HepG2 (cell line): ENCODE results near the gene TUG1. TPM values are rescaled to one million over a fixed set of nuclear protein-coding genes. Genes with fewer than 3 reads are reported as not detected.

Source experiments
- ATAC-seq: fragments of 200-7000 bp; cut with Tn5 transposase; 3 replicates; pipeline ENCODE4 v1.9.1; 2020; ENCODE audit warnings: mild to moderate bottlenecking, moderate library complexity
- BruUV-seq: library from RNA; stranded (reverse); fragments of 400-500 nt; replicated peaks from 2 replicates; lab custom pipeline; 2021; lab: Mats Ljungman, UMichigan
- CTCF ChIA-PET: fragments of 300-600 bp; formaldehyde crosslinking; extraction: SDS; loops from one replicate; lab custom pipeline; 2021; ENCODE audit warnings: low total read pairs, inconsistent platforms, low intra/inter-chr PET ratio; lab: Yijun Ruan, JAX
- POLR2A ChIA-PET: fragments of 350-600 bp; sonication (Branson Sonifier 250); formaldehyde crosslinking; loops from one replicate; lab custom pipeline; 2020; ENCODE audit warnings: antibody characterized with exemption, inconsistent platforms; lab: Yijun Ruan, JAX
- DNase-seq: peaks from one replicate; pipeline ENCODE4 v3.0.0-alpha.2; 2015; ENCODE audit warnings: low spot score
- FAIRE-seq: peaks from 3 replicates; lab custom pipeline; 2011; peaks lifted over from hg19 to GRCh38; lab: Jason Lieb, UNC
- H2AFZ ChIP-seq: one replicate; pipeline ENCODE4 v1.6.1; 2011; ENCODE audit warnings: low read length, inconsistent platforms
- H3K27ac ChIP-seq: fragments of 300-600 bp; 3 replicates; pipeline ENCODE4 v1.8.0; 2011; ENCODE audit warnings: mixed run types, mild to moderate bottlenecking, mixed read lengths, low read length, inconsistent platforms; ENCODE audit not compliant: insufficient read depth; ENCODE audit errors: extremely low read length
- H3K27me3 ChIP-seq, 2 experiments: fragments of 200-600 bp in 1 of 2; 2 replicates in 1 of 2; 3 replicates in 1 of 2; pipeline versions ENCODE4 v1.6.0 to v1.8.0; 2011; ENCODE audit warnings: low read length in 2 of 2, mild to moderate bottlenecking in 2 of 2, moderate library complexity in 2 of 2, inconsistent platforms in 1 of 2; ENCODE audit not compliant: insufficient read depth in 2 of 2, control insufficient read depth in 1 of 2
- H3K36me3 ChIP-seq, 2 experiments: fragments of 200-600 bp in 1 of 2; replicated peaks in 1 of 2; 2 replicates in 1 of 2; 3 replicates in 1 of 2; pipeline versions ENCODE4 v1.5.1 to v1.8.0; 2011; ENCODE audit warnings: low read length in 2 of 2, inconsistent platforms in 1 of 2; ENCODE audit not compliant: insufficient read depth in 2 of 2, control insufficient read depth in 1 of 2
- H3K4me1 ChIP-seq: 2 replicates; pipeline ENCODE4 v1.5.1; 2012; ENCODE audit warnings: low read length, inconsistent platforms; ENCODE audit not compliant: insufficient read depth
- H3K4me2 ChIP-seq: 2 replicates; pipeline ENCODE4 v1.6.0; 2011; ENCODE audit warnings: low read depth, low read length, inconsistent platforms
- H3K4me3 ChIP-seq, 3 experiments: fragments of 200-600 bp in 1 of 3; sonication (generic), shearing (Covaris generic) in 1 of 3; replicated peaks in 1 of 3; 2 replicates each; pipeline ENCODE4 v1.5.1; 2011 to 2016; ENCODE audit warnings: low read length in 3 of 3, inconsistent platforms in 2 of 3, low read depth in 2 of 3, mild to moderate bottlenecking in 2 of 3, control low read depth in 1 of 3, mixed read lengths in 1 of 3; ENCODE audit not compliant: insufficient read depth in 1 of 3
- H3K79me2 ChIP-seq: one replicate; pipeline ENCODE4 v1.6.1; 2011; ENCODE audit warnings: low read length, inconsistent platforms; ENCODE audit not compliant: insufficient read depth
- H3K9ac ChIP-seq: 2 replicates; pipeline ENCODE4 v1.6.0; 2011; ENCODE audit warnings: mild to moderate bottlenecking, low read depth, low read length, inconsistent platforms; ENCODE audit not compliant: insufficient read depth
- H3K9me3 ChIP-seq: 2 replicates; pipeline ENCODE4 v1.5.1; 2012; ENCODE audit warnings: mild to moderate bottlenecking, low read length
- H4K20me1 ChIP-seq: 2 replicates; pipeline ENCODE4 v1.6.0; 2011; ENCODE audit warnings: inconsistent platforms, mild to moderate bottlenecking, low read length, moderate library complexity; ENCODE audit not compliant: insufficient read depth
- DNMT3B ChIP-seq: conservative IDR thresholded peaks from 2 replicates; pipeline ENCODE4 v1.6.1; 2016; ENCODE audit warnings: missing biosample characterization, control low read depth
- PAF1 ChIP-seq: IDR thresholded peaks from 2 replicates; pipeline ENCODE4 v1.6.1; 2016; ENCODE audit warnings: missing genetic modification reagents, missing compliant biosample characterization
- RAD21 ChIP-seq: fragments of 450-650 bp; formaldehyde crosslinking; IDR thresholded peaks from 2 replicates; pipeline ENCODE4 v1.5.0; 2020; ENCODE audit warnings: mild to moderate bottlenecking
- RBM22 ChIP-seq: fragments of 200-400 bp; formaldehyde crosslinking; optimal IDR thresholded peaks from 2 replicates; pipeline ENCODE3; 2017; ENCODE audit warnings: mild to moderate bottlenecking, low read length, moderate library complexity
- WGBS: methylation state at CpG from one replicate; pipeline ENCODE4 v1.1.6; 2017; ENCODE audit warnings: low lambda C conversion rate; 5-methylcytosine and 5-hydroxymethylcytosine counted together
- in situ Hi-C: cut with HindIII; loops from 2 replicates; pipeline ENCODE4 v1.10.0; 2017; ENCODE audit warnings: low pct_unique_long_range_greater_than_20kb; ENCODE audit not compliant: extremely low pct_ligation_motif_present
- intact Hi-C: fragments of 100-400 bp; cut with micrococcal nuclease; formaldehyde crosslinking; loops from one replicate; pipeline ENCODE4 v1.10.0; 2022; ENCODE audit not compliant: unreplicated experiment
- polyA plus RNA-seq, 8 experiments: library from polyadenylated mRNA; depleted of rRNA in 3 of 8; stranded (reverse) in 7 of 8; unstranded in 1 of 8; fragments of >200 nt; fragmentation: Illumina TruSeq in 4 of 8; extraction: Trizol in 4 of 8; gene quantifications; 2 replicates each; pipeline versions ENCODE4 v1.2.1 to v1.2.3, GENCODE V29; 2011 to 2016; ENCODE audit warnings: low read depth in 4 of 8, missing spikeins in 1 of 8, mixed read lengths in 1 of 8; ENCODE audit not compliant: insufficient read depth in 1 of 8
- total RNA-seq, 5 experiments: library from RNA; depleted of rRNA; stranded (reverse); fragments of >200 nt; fragmentation: Illumina TruSeq; extraction: Trizol; gene quantifications; 2 replicates each; pipeline ENCODE4 v1.2.3, GENCODE V29; 2016; ENCODE audit warnings: low read depth in 1 of 5

TUG1 gene
- total and polyA plus RNA-seq, 2 of the 13 experiments (the other 11 are each of a cell fraction or from before 2014, with no cell fraction given) = 35.2 to 122 TPM

DNA sequence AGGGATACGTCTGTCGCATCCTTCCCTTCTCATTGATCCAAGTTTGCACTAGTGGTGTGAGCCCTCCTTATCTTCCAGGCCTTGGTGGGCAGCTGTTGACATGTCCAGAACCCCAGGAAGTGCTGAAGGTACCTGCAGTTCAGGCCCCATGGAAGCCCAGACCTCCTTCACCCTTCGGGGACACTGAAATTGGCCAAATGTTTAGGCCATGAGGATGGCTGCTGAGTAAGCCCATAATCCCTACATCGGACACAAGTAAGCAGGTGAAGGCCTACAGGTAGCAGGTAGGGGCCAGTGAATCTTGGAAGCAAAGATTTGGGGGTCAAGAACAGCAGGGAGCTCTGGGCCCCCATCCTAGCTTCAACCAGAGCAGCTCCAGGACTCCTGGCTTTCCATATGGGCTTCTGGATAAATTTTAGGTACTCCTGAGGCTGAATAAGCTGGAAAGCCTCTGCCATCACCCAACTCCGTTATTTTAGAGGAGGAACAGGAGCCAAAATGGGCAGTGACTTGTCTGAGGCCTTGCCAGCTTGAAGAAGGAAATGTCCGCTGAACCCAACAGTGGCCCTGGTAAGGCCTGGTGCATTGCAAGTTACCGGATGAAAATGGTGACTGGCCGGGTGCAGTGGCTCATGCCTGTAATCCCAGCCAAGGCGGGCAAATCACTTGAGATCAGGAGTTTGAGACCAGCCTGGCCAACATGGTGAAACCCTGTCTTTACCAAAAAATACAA is 45.7 kb upstream of the TUG1 start:
- no peak overlapping the region for H3K9ac ChIP-seq
- no peak overlapping the region for H3K4me3 ChIP-seq
- ChIA-PET CTCF (no interaction called here), POLR2A (no interaction called here)
- intact Hi-C loops = no loop called here
- H2AFZ ChIP-seq = no peak overlapping the region
- H3K79me2 ChIP-seq = no peaks in the 10 kb centered on the region
- no peak overlapping the region for H3K4me2 ChIP-seq
- in situ Hi-C loops = loop anchor here (5.0 kb wide), 1 partner anchor 161 kb away; no protein-coding TSS in a partner anchor
- no peak for ATAC-seq
- WGBS = 96% methylated on average over 9 of the region's 9 CpGs
- TF ChIP-seq PAF1 (CRISPR knock-in tag) (peak; percentile 51; the same call in 1 of the 2 replicates), RBM22 (peak; percentile 69), RAD21 (no peak)
- BruUV-seq = no TSS peak
- H3K27ac ChIP-seq = no peak overlapping the region
- H3K4me1 ChIP-seq = 0 out of 2 replicates have a peak, but pooled peaks cover 5% of the 10 kb centered on the region
- no peaks in the 10 kb centered on the region for H3K9me3 ChIP-seq
- FAIRE-seq = no peak
- DNase-seq = no peak
- H3K36me3 ChIP-seq = peaks cover 17 to 38% of the 10 kb centered on the region in 2 experiments; a peak in 4 of 5 replicates
- no peaks in the 10 kb centered on the region for H3K27me3 ChIP-seq
- no peaks in the 10 kb centered on the region; the same call in 1 of the 2 replicates for H4K20me1 ChIP-seq

DNA sequence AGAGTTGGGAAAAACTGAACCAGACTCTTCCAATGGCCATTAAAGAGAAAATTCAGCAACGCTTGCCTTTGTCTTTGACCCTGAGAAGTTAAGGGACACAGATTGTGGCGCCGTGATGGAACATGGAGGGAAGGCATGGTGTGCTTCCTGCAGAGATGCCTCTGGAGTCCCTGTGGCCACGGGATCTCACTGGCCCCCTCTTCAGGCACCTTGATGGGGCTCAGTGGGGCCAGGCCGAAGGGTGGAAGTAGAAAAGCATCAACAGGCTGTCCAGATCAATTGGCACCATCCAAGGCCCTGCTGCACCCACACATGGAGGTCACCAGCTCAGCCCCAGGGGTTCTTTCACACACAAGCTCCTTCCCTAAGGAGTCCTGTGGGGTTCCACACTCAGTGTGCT is 43.4 kb upstream of the TUG1 start:
- intact Hi-C loops = no loop called here
- BruUV-seq = no TSS peak
- Histone ChIP-seq H3K9ac (no peak overlapping the region), H4K20me1 (no peaks in the 10 kb centered on the region; the same call in 1 of the 2 replicates), H3K79me2 (no peaks in the 10 kb centered on the region), H3K9me3 (no peaks in the 10 kb centered on the region), H3K27me3 (no peaks in the 10 kb centered on the region), H3K36me3 (peaks cover 25 to 56% of the 10 kb centered on the region in 2 experiments), H3K27ac (no peak overlapping the region), H2AFZ (no peak overlapping the region), H3K4me3 (no peak overlapping the region), H3K4me2 (no peak overlapping the region)
- FAIRE-seq = no peak
- no peak for DNase-seq
- in situ Hi-C loops = no loop called here
- no peak for ATAC-seq
- TF ChIP-seq DNMT3B (CRISPR knock-in tag) = no peak
- TF ChIP-seq, all 625 proteins: peak for 0
- 100% methylated on average over 3 of the region's 5 CpGs for WGBS
- H3K4me1 ChIP-seq = 0 out of 2 replicates have a peak, but pooled peaks cover 5% of the 10 kb centered on the region
- CTCF ChIA-PET = no interaction called here
- POLR2A ChIA-PET = interaction anchor here (1.9 kb wide), 1 partner anchor 43 kb away, joined by 5 read pairs; the partner anchor contains the start of genes MORC2 and TUG1
